Natural killer cell treated with Interleukin-12 subunit alpha and Interleukin-12 subunit beta and Interleukin-15 and Interleukin-18, amount 100 ng/mL, for 72 hours (primary cell): ENCODE results near the gene THAP4. TPM values are rescaled to one million over a fixed set of nuclear protein-coding genes. Genes with fewer than 3 reads are reported as not detected.
"Not testable (repeated sequence)": the region's sequence is repeated elsewhere in the genome, so short reads cannot be mapped to it uniquely, and the experiment has no call there.

Experiments
- ATAC-seq, 2 donors: fragments of 150-1000 bp; cut with Tn5 transposase in 1 of 2; sonication (Bioruptor Pico), chemical (Tn5 transposase) in 1 of 2; 2 replicates each; pipeline ENCODE4 v1.10.0; 2021
- DNase-seq: peaks from one replicate; pipeline ENCODE4 v3.0.0; 2022; ENCODE audit warnings: low spot score
- H3K27ac Mint-ChIP-seq, 2 donors: 1 replicate in 1 of 2; 2 replicates in 1 of 2; pipeline ENCODE4 v1.8.0; 2022; ENCODE audit warnings: mixed read lengths in 2 of 2, mild to moderate bottlenecking in 1 of 2, moderate library complexity in 1 of 2
- H3K27me3 Mint-ChIP-seq, 2 donors: 1 replicate in 1 of 2; 2 replicates in 1 of 2; pipeline ENCODE4 v1.8.0; 2022; ENCODE audit warnings: mixed read lengths in 2 of 2
- H3K36me3 Mint-ChIP-seq: one replicate; pipeline ENCODE4 v1.8.0; 2022; ENCODE audit warnings: mixed read lengths
- H3K4me1 Mint-ChIP-seq, 2 donors: 1 replicate in 1 of 2; 2 replicates in 1 of 2; pipeline ENCODE4 v1.8.0; 2022; ENCODE audit warnings: low read depth in 2 of 2, mixed read lengths in 2 of 2, mild to moderate bottlenecking in 1 of 2
- H3K4me3 Mint-ChIP-seq: one replicate; pipeline ENCODE4 v1.8.0; 2022; ENCODE audit warnings: mixed read lengths
- H3K9me3 Mint-ChIP-seq: 2 replicates; pipeline ENCODE4 v1.8.0; 2022; ENCODE audit warnings: mixed read lengths
- total RNA-seq, 2 donors: library from RNA; stranded (reverse); gene quantifications; one replicate each; pipeline ENCODE4 v1.2.3, GENCODE V29; 2022

THAP4 gene
- total RNA-seq, 2 donors from 2014 or later, result 26.9 to 55.9 TPM

GRCh38 chr2:241671457-241672240 is 34.7 kb upstream of the THAP4 start:
- DNase-seq (no peak), ATAC-seq (no peak)
- Mint-ChIP-seq H3K36me3 (no peaks in the 10 kb centered on the region), H3K4me3 (no peak overlapping the region), H3K4me1 (peaks cover 7 to 14% of the 10 kb centered on the region in 2 donors), H3K9me3 (no peaks in the 10 kb centered on the region), H3K27ac (no peak overlapping the region), H3K27me3 (no peaks in the 10 kb centered on the region)

- ATAC-seq (no peak), DNase-seq (no peak)
- Mint-ChIP-seq H3K27ac (no peak overlapping the region), H3K4me1 (peaks cover 8 to 16% of the 10 kb centered on the region in 2 donors), H3K27me3 (no peaks in the 10 kb centered on the region), H3K36me3 (no peaks in the 10 kb centered on the region), H3K9me3 (no peaks in the 10 kb centered on the region), H3K4me3 (no peak overlapping the region)
Measured at GRCh38 chr2:241670333-241671110, 33.6 kb upstream of the THAP4 start.

GRCh38 chr2:241668839-241669238 is 31.9 kb upstream of the THAP4 start:
- no peak overlapping the region for H3K4me3 Mint-ChIP-seq
- H3K4me1 Mint-ChIP-seq, result peaks cover 11 to 21% of the 10 kb centered on the region in 2 donors
- no peaks in the 10 kb centered on the region for H3K27me3 Mint-ChIP-seq
- H3K36me3 Mint-ChIP-seq, result no peaks in the 10 kb centered on the region
- DNase-seq (no peak), ATAC-seq (no peak)
- H3K9me3 Mint-ChIP-seq, result no peaks in the 10 kb centered on the region
- no peak overlapping the region for H3K27ac Mint-ChIP-seq

GRCh38 chr2:241668354-241668753 is 31.4 kb upstream of the THAP4 start:
- Mint-ChIP-seq H3K27me3 (no peaks in the 10 kb centered on the region), H3K9me3 (no peaks in the 10 kb centered on the region), H3K27ac (no peak overlapping the region), H3K36me3 (no peaks in the 10 kb centered on the region), H3K4me1 (peaks cover 6 to 16% of the 10 kb centered on the region in 2 donors), H3K4me3 (no peak overlapping the region)
- ATAC-seq (no peak), DNase-seq (no peak)

GRCh38 chr2:241666627-241667400 is 29.9 kb upstream of the THAP4 start:
- Mint-ChIP-seq H3K4me1 (peaks cover 5 to 8% of the 10 kb centered on the region in 2 donors), H3K4me3 (no peak overlapping the region), H3K27me3 (no peaks in the 10 kb centered on the region), H3K27ac (no peak overlapping the region), H3K9me3 (no peaks in the 10 kb centered on the region), H3K36me3 (peaks cover 2% of the 10 kb centered on the region)
- DNase-seq, result no peak
- no peak for ATAC-seq

- ATAC-seq (no peak), DNase-seq (no peak)
- H3K36me3 Mint-ChIP-seq, result peaks cover 5% of the 10 kb centered on the region
- H3K27ac Mint-ChIP-seq, result peak overlapping the region; percentile 5 to 50
- no peaks in the 10 kb centered on the region for H3K27me3 Mint-ChIP-seq
- H3K9me3 Mint-ChIP-seq, result no peaks in the 10 kb centered on the region
- peaks cover 5 to 8% of the 10 kb centered on the region in 2 donors for H3K4me1 Mint-ChIP-seq
- no peak overlapping the region for H3K4me3 Mint-ChIP-seq
Measured at GRCh38 chr2:241665731-241666440, 28.9 kb upstream of the THAP4 start.

- not testable (repeated sequence) for H3K36me3 Mint-ChIP-seq, ATAC-seq, H3K4me1 Mint-ChIP-seq, H3K4me3 Mint-ChIP-seq, H3K27me3 Mint-ChIP-seq, H3K27ac Mint-ChIP-seq, DNase-seq, H3K9me3 Mint-ChIP-seq
Measured at GRCh38 chr2:241662731-241663130, 25.8 kb upstream of the THAP4 start.

GRCh38 chr2:241660593-241661213 is 23.7 kb upstream of the THAP4 start:
- ATAC-seq (no peak), DNase-seq (no peak)
- H3K27me3 Mint-ChIP-seq, result no peaks in the 10 kb centered on the region
- H3K4me3 Mint-ChIP-seq, result no peak overlapping the region
- H3K4me1 Mint-ChIP-seq, result peaks cover 7 to 10% of the 10 kb centered on the region in 2 donors
- no peak overlapping the region for H3K27ac Mint-ChIP-seq
- peaks cover 15% of the 10 kb centered on the region for H3K36me3 Mint-ChIP-seq
- no peaks in the 10 kb centered on the region for H3K9me3 Mint-ChIP-seq

GRCh38 chr2:241659150-241659739 is 22.3 kb upstream of the THAP4 start:
- Mint-ChIP-seq H3K4me1 (peaks cover 0 to 5% of the 10 kb centered on the region in 2 donors), H3K36me3 (peaks cover 17% of the 10 kb centered on the region)

GRCh38 chr2:241658296-241658695 is 21.3 kb upstream of the THAP4 start:
- H3K36me3 Mint-ChIP-seq, result peaks cover 17% of the 10 kb centered on the region
- no peaks in the 10 kb centered on the region for H3K27me3 Mint-ChIP-seq
- H3K27ac Mint-ChIP-seq, result no peak overlapping the region
- no peak overlapping the region for H3K4me3 Mint-ChIP-seq
- no peak for ATAC-seq
- peaks cover 0 to 5% of the 10 kb centered on the region in 2 donors for H3K4me1 Mint-ChIP-seq
- no peak for DNase-seq
- H3K9me3 Mint-ChIP-seq, result no peaks in the 10 kb centered on the region

More at GRCh38 chr2:241659150-241659739, 22.3 kb upstream of the THAP4 start:
- H3K27me3 Mint-ChIP-seq, result no peaks in the 10 kb centered on the region
- no peak overlapping the region for H3K4me3 Mint-ChIP-seq
- no peaks in the 10 kb centered on the region for H3K9me3 Mint-ChIP-seq
- ATAC-seq (no peak), DNase-seq (no peak)
- no peak overlapping the region for H3K27ac Mint-ChIP-seq

- Mint-ChIP-seq H3K4me1 (peaks cover 0 to 5% of the 10 kb centered on the region in 2 donors), H3K36me3 (peaks cover 17% of the 10 kb centered on the region), H3K27ac (no peak overlapping the region), H3K27me3 (no peaks in the 10 kb centered on the region), H3K9me3 (no peaks in the 10 kb centered on the region), H3K4me3 (no peak overlapping the region)
- ATAC-seq, result no peak
- no peak for DNase-seq
Measured at GRCh38 chr2:241657786-241658254, 20.9 kb upstream of the THAP4 start.

- no peak overlapping the region for H3K4me3 Mint-ChIP-seq
- no peak overlapping the region for H3K27ac Mint-ChIP-seq
- DNase-seq, result no peak
- H3K36me3 Mint-ChIP-seq, result peaks cover 12% of the 10 kb centered on the region
- H3K27me3 Mint-ChIP-seq, result no peaks in the 10 kb centered on the region
- ATAC-seq, result peak in 1 of 2 donors; percentile 31
- H3K4me1 Mint-ChIP-seq, result peaks cover 0 to 5% of the 10 kb centered on the region in 2 donors
- no peaks in the 10 kb centered on the region for H3K9me3 Mint-ChIP-seq
Measured at GRCh38 chr2:241656190-241656741, 19.3 kb upstream of the THAP4 start.
